ENCODE data around the gene ABCC8. TPM values are rescaled to one million over a fixed set of nuclear protein-coding genes. Genes with fewer than 3 reads are reported as not detected.
A peak's percentile ranks its signal among the peaks of the same experiment; 100 is the strongest.
"Not testable (repeated sequence)": the region's sequence is repeated elsewhere in the genome, so short reads cannot be mapped to it uniquely, and the experiment has no call there.

The ABCC8 gene
- total and polyA plus RNA-seq, 5 experiments from 2014 or later = not detected

DNA sequence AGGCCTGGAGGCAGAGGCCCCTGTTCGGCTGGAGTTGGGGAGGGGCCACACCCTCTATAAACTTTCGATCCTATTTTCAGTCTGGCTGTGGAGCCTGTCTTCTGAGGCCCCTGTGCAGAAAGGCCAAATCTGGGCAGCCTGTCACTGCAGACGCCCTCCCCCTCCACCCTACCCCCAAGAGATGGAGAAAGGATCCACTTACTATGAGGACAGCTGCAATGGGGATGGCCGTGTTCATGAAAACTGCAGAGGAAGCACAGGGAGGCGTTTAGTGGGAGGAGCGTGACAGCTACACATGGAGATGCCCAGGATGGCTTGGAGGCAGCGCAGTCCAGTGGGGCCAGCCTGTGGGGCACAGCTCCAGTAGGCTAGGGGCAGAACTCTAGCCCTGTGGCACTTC lies 44.6 kb downstream of the ABCC8 start:
- H3K4me3 Mint-ChIP-seq = no peak overlapping the region
- no peak overlapping the region for H3K27ac Mint-ChIP-seq
- no peaks in the 10 kb centered on the region for H3K9me3 Mint-ChIP-seq
- H3K36me3 Mint-ChIP-seq = no peaks in the 10 kb centered on the region
- no peaks in the 10 kb centered on the region for H3K4me1 Mint-ChIP-seq
- peaks cover 0 to 13% (median 0%) of the 10 kb centered on the region in 5 donors for H3K27me3 Mint-ChIP-seq
- ATAC-seq (no peak), DNase-seq (no peak)
- POLR2A ChIA-PET = no interaction called here

DNA sequence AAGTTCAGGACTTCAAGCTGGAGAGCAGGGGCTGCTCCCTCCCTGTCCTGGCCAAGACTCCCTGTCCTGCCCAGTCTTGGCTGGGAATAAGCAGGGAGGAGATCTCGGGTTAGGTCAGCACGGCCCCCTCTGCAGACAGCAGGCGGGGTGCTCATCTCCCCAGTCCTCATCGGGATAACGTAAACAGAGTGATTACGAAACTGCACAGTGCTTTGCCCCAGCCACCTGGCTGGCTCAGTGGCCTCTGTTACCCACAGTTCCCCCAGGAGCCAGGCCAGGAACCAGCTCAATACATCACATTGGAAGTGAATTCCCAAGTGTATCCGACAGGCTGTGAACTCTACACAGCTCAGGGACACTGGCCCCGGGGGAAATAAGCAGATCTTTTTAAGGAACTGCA lies 45.5 kb downstream of the ABCC8 start:
- POLR2A ChIA-PET = no interaction called here
- peaks cover 0 to 1% (median 0%) of the 10 kb centered on the region in 4 donors for H3K4me1 Mint-ChIP-seq
- no peak for ATAC-seq
- H3K27ac Mint-ChIP-seq = no peak overlapping the region
- H3K36me3 Mint-ChIP-seq = no peaks in the 10 kb centered on the region
- DNase-seq = no peak
- H3K9me3 Mint-ChIP-seq = no peaks in the 10 kb centered on the region
- no peak overlapping the region for H3K4me3 Mint-ChIP-seq
- peaks cover 0 to 13% (median 0%) of the 10 kb centered on the region in 5 donors for H3K27me3 Mint-ChIP-seq

DNA sequence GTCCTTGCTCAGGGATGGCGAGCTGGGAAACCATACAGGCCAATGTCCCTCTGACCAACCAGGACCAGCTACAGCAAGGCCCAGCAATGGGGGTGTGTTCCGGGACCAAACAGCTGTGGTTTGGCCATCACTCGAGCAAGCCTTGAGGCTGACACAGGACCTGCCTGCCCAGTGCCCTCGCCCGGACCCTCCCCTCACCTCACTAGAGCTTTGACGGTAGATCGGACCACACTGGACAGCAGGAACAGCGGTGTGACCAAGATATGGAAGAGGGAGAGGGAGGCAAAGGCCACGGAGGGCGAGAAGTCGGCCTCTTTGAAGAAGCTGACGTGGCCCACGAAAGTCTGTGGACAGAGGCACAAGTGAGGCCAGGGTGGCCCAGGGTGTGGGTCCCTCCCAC lies 46.0 kb downstream of the ABCC8 start:
- H3K4me1 Mint-ChIP-seq = peaks cover 0 to 2% (median 0%) of the 10 kb centered on the region in 4 donors
- no peaks in the 10 kb centered on the region for H3K9me3 Mint-ChIP-seq
- no peaks in the 10 kb centered on the region for H3K36me3 Mint-ChIP-seq
- peaks cover 0 to 13% (median 0%) of the 10 kb centered on the region in 5 donors for H3K27me3 Mint-ChIP-seq
- DNase-seq (no peak), ATAC-seq (no peak)
- no peak overlapping the region for H3K4me3 Mint-ChIP-seq
- POLR2A ChIA-PET = no interaction called here
- no peak overlapping the region for H3K27ac Mint-ChIP-seq

DNA sequence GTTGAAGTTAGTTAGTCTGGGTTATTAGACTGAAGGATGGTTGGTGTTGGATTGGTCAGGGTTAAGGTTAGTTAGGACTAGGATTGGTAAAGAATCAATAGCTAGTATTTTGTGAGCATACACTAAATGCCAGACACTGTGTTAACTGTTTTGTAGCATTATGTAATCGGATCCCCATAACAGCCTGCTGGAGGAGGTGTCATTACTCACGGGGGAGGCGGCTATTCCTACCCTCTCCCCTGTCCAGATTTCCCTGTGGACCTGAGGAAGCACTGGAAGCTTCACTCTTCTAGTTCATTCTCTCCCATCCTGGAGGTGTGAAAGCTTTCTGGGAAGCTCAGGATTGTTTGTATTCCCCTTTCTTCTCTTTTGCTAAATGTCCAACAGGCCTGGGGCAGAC lies 47.7 kb downstream of the ABCC8 start:
- Mint-ChIP-seq H3K4me3 (no peak overlapping the region), H3K27me3 (peaks cover 0 to 13% (median 0%) of the 10 kb centered on the region in 5 donors), H3K9me3 (no peaks in the 10 kb centered on the region), H3K27ac (no peak overlapping the region), H3K36me3 (no peaks in the 10 kb centered on the region), H3K4me1 (peaks cover 0 to 2% (median 0%) of the 10 kb centered on the region in 4 donors)
- POLR2A ChIA-PET = no interaction called here
- ATAC-seq (no peak), DNase-seq (no peak)

DNA sequence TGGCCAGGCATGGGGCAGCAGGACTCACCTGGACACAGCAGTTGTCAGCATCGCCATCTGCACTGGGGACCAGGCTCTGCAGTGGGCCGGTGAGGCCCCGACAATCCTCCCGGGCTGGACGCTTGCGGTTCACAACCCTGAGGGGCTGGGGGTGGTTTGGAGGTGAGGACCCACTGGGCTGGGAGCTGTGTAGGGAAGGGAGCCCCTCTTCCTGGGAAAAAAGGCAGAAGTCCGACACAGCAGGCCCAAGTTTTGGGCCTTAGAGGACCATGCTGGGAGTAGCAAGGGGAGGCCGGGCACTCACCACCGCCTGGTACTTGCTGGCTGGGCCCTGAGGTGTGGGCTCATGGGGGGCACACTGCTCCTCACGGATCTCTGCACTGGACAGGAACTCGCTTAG lies 48.4 kb downstream of the ABCC8 start:
- H3K9me3 Mint-ChIP-seq = no peaks in the 10 kb centered on the region
- peaks cover 0 to 13% (median 0%) of the 10 kb centered on the region in 5 donors for H3K27me3 Mint-ChIP-seq
- H3K4me3 Mint-ChIP-seq = no peak overlapping the region
- H3K27ac Mint-ChIP-seq = no peak overlapping the region
- H3K4me1 Mint-ChIP-seq = peaks cover 0 to 2% (median 0%) of the 10 kb centered on the region in 4 donors
- no peaks in the 10 kb centered on the region for H3K36me3 Mint-ChIP-seq
- POLR2A ChIA-PET = no interaction called here
- DNase-seq (no peak), ATAC-seq (no peak)

DNA sequence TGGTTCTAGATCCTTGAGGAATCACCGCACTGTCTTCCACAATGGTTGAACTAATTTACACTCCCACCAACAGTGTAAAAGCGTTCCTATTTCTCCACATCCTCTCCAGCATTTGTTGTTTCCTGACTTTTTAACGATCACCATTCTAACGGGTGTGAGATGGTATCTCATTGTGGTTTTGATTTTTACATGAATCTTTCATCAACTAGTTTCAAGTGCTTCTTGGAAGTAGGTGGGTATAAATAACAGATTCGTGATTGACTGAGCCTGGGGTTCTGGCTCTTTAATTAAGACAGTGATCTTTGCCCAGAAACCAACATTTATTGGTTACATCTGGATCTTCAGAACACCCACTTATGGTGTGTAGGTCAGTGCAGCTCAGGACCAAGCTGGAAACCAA lies 50.4 kb downstream of the ABCC8 start:
- H3K9me3 Mint-ChIP-seq, H3K4me3 Mint-ChIP-seq, H3K27ac Mint-ChIP-seq, POLR2A ChIA-PET, ATAC-seq, H3K4me1 Mint-ChIP-seq, DNase-seq, H3K36me3 Mint-ChIP-seq: not testable (repeated sequence)
- peaks cover 0 to 22% (median 5%) of the 10 kb centered on the region in 5 donors for H3K27me3 Mint-ChIP-seq

DNA sequence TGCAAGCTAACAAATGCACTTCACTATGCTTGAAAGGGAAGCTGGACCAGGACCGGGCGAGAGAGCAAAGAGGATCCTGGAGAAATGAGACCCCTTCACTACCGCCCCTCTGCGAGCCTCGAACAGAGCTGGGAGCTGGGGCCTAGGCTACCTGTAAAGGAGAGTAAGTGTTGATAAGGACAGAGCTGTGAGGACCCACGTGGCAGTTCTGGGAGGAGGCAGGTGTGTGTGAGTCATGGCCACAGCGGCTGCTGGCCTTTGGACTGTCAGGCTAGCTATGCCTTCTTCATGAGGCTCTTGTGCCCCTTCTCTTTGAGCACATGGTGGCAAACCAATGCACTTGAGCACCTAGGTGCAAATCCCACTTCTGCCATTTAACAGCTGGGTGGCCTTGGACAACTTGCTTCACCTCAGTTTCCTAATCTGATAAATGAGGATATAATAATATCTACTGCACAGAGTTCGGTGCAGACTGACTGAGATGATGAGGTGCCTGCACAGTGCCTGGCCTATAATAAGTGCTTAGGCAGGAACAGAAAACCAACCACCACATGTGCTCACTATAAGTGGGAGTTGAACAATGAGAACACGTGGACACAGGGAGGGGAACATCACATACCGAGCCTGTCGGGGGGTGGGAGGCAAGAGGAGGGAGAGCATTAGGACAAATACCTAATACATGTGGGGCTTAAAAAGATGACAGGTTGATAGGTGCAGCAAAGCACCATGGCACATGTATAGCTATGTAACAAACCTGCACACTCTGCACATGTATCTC lies 52.9 kb downstream of the ABCC8 start:
- Mint-ChIP-seq H3K27me3 (peaks cover 13 to 36% (median 16%) of the 10 kb centered on the region in 5 donors), H3K27ac (no peak overlapping the region), H3K9me3 (no peaks in the 10 kb centered on the region), H3K36me3 (no peaks in the 10 kb centered on the region), H3K4me3 (no peak overlapping the region), H3K4me1 (peaks cover 0 to 2% (median 0%) of the 10 kb centered on the region in 4 donors)
- POLR2A ChIA-PET = no interaction called here
- ATAC-seq (no peak), DNase-seq (no peak)

DNA sequence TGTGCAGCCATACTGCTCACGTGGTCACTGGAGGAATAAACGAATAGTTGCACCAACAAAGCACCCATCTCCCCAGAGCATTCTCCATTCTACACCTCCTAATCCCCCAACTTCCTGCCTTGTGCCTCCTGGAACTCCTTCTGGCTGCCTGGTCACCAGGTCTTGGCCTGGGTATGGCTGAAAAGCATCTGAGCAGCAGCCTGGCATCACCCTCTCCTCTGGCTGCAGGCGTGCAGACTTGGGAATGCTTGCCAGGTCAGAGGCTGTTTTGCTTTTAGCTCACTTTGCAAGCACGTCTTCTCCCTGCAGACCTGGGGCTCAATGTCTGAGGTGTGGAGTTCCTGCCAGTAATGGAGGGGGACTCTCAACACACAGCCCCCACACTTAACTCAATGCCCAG lies 54.9 kb downstream of the ABCC8 start:
- Mint-ChIP-seq H3K27me3 (peaks cover 19 to 39% (median 28%) of the 10 kb centered on the region in 5 donors), H3K36me3 (no peaks in the 10 kb centered on the region), H3K4me3 (no peak overlapping the region), H3K9me3 (no peaks in the 10 kb centered on the region), H3K4me1 (peaks cover 0 to 2% (median 0%) of the 10 kb centered on the region in 4 donors), H3K27ac (no peak overlapping the region)
- DNase-seq = no peak
- no peak for ATAC-seq
- POLR2A ChIA-PET = no interaction called here

DNA sequence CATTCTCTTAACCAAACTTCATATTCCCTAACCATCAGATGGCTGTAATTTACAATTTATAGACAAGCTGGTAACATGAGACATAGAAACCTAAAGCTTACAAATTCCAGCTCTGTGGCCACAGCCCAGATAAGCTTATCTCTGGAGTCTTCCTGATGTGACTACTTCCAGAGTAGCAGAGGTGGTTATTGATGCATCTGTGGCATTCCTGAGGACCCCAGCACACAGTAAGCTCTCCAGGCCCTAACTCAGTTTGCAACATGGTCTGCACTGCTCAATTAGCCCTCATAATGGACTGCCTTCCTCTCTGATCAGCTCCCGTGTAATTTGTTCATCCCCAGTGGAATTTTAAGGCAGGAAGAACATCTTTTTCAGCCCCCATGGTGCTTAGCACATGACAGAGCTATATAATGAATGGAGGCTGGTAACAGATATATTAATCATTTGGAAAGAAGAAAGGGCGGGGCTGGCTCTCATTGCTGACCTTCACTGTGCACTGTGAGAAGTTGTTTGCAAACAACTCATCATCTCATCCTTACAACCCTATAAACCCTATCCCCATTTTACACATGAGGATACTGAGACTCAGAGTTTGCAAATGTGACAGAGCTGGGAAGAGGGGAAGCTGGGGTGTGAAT lies 58.1 kb downstream of the ABCC8 start:
- peaks cover 26 to 50% (median 40%) of the 10 kb centered on the region in 5 donors for H3K27me3 Mint-ChIP-seq
- DNase-seq (no peak), ATAC-seq (no peak)
- H3K36me3 Mint-ChIP-seq = no peaks in the 10 kb centered on the region
- H3K4me3 Mint-ChIP-seq = no peak overlapping the region
- peaks cover 0 to 6% (median 3%) of the 10 kb centered on the region in 4 donors for H3K4me1 Mint-ChIP-seq
- no peaks in the 10 kb centered on the region for H3K9me3 Mint-ChIP-seq
- POLR2A ChIA-PET = no interaction called here
- no peak overlapping the region for H3K27ac Mint-ChIP-seq

DNA sequence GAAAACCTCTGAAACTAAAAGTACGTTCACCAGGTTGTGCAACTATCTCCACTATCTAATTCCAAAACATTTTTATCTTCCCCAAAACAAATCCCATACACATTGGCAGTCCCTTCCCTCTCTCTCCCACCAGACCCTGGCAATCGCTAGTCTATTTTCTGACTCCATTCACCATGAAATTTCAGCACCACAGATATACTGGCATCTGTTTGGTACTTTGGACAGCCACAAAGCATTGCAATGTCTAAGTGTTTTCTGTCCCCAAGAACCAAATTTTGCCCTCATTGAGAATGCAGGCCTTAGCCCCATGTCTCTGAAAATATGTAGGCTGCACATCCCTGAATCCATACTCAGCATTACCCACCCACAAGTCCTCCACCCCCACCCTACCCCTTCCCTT lies 60.2 kb downstream of the ABCC8 start:
- no peaks in the 10 kb centered on the region for H3K36me3 Mint-ChIP-seq
- no peak overlapping the region for H3K27ac Mint-ChIP-seq
- POLR2A ChIA-PET = no interaction called here
- ATAC-seq (no peak), DNase-seq (no peak)
- H3K9me3 Mint-ChIP-seq = no peaks in the 10 kb centered on the region
- peaks cover 0 to 6% (median 4%) of the 10 kb centered on the region in 4 donors for H3K4me1 Mint-ChIP-seq
- no peak overlapping the region for H3K4me3 Mint-ChIP-seq
- peaks cover 27 to 46% (median 37%) of the 10 kb centered on the region in 5 donors for H3K27me3 Mint-ChIP-seq

DNA sequence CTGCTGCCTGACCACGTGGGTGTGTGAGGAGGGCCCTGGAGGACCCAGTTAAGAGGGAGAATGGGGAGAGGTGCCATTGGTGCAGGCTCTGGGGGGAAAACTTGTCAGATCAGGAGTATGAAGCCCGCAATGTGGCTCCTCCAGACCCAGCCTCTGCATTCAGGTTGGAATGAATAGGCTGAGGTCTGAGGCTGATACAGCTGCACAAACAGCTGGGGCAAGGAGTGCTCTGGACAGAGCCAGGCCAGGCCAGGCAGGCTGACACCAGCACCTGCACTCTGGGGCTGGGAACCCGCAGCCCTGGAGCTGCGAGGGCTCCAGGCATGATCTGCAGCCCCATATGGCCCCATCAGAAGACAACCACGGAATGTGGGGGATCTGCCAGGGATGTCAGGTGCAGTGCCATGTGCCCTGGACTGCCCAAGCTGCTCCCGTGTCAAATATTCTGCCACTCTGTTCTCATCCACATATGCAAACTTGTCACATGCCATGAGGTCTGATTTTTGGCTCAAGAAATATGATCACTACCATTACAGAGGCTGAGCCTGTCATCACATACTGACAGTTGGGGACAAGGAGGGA lies 61.0 kb downstream of the ABCC8 start:
- Mint-ChIP-seq H3K27me3 (peaks cover 23 to 46% (median 37%) of the 10 kb centered on the region in 5 donors), H3K36me3 (no peaks in the 10 kb centered on the region), H3K4me3 (no peak overlapping the region), H3K4me1 (peaks cover 0 to 6% (median 5%) of the 10 kb centered on the region in 4 donors), H3K9me3 (no peaks in the 10 kb centered on the region), H3K27ac (no peak overlapping the region)
- ATAC-seq (no peak), DNase-seq (no peak)
- POLR2A ChIA-PET = no interaction called here

DNA sequence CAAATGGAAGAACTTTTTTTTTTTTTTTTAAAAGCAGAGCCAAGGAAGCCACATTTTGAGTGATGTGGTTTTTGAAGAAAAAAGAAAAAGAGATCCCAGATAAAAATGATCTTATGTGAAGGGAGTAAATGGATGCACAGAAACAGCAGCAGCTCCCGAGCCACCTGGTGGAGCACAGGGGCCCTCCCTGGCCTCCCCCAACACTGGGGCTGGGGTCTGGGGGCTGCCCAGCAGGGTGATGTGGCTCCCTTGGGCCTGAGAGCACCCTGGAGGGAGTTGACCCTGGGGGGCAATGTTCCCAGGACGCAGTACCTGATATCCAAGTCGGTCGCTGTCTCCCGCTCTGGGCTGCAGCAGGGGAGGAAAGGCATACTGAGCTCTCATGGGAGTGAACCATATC lies 61.7 kb downstream of the ABCC8 start:
- POLR2A ChIA-PET = interaction anchor here (0.6 kb wide), 1 partner anchor 26 kb away, joined by 4 read pairs; no protein-coding TSS in a partner anchor
- ATAC-seq (no peak), DNase-seq (no peak)
- H3K9me3 Mint-ChIP-seq = no peaks in the 10 kb centered on the region
- H3K36me3 Mint-ChIP-seq = no peaks in the 10 kb centered on the region
- peaks cover 23 to 44% (median 36%) of the 10 kb centered on the region in 5 donors for H3K27me3 Mint-ChIP-seq
- H3K4me1 Mint-ChIP-seq = peaks cover 0 to 6% (median 5%) of the 10 kb centered on the region in 4 donors
- no peak overlapping the region for H3K27ac Mint-ChIP-seq
- H3K4me3 Mint-ChIP-seq = no peak overlapping the region

DNA sequence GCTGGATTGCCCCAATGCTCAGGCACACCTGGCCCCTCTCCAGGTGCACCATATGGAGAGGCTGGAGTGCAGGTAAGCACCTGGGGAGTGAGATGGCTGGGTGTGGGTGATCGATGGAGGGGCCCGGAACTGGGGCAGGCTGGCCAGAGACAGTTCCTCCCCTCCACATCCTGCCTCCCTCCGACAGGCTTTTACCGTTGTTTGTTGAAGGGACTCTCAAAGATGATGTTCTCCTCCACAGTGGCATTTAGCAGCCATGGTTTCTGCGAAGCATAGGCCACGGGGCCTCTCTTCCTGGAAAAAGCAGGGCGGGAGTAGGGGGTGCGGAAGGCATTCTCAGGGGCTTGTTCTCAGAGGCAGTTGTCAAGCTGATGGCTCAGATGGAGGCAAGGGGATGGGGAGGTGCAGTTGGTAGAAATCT lies 62.3 kb downstream of the ABCC8 start:
- Mint-ChIP-seq H3K36me3 (no peaks in the 10 kb centered on the region), H3K4me1 (peaks cover 0 to 6% (median 5%) of the 10 kb centered on the region in 4 donors), H3K4me3 (peak overlapping the region in 1 of 10 donors; percentile 16), H3K9me3 (no peaks in the 10 kb centered on the region), H3K27me3 (peaks cover 18 to 37% (median 30%) of the 10 kb centered on the region in 5 donors), H3K27ac (no peak overlapping the region)
- ATAC-seq = no peak
- POLR2A ChIA-PET = no interaction called here
- no peak for DNase-seq
